Measurements from ENCODE around the gene SCUBE3.

The SCUBE3 gene

GRCh38 chr6:35194390-35194789, 19.4 kb upstream of the SCUBE3 start:
- no peak overlapping the region for H3K4me3 ChIP-seq (ENCODE audit: low read depth in 1 of 2, low read length in 2 of 2)
- no peaks in the 10 kb centered on the region for H3K27me3 ChIP-seq (ENCODE audit: low read depth, low read length)
- no peaks in the 10 kb centered on the region for H3K4me1 ChIP-seq (ENCODE audit: control insufficient read depth in 1 of 2, insufficient read depth in 2 of 2, low read length in 2 of 2)
- no peaks in the 10 kb centered on the region for H3K9me3 ChIP-seq (ENCODE audit: control insufficient read depth in 1 of 2, low read length in 2 of 2)
- no peak overlapping the region for H3K27ac ChIP-seq (ENCODE audit: low read length)
- H3K36me3 ChIP-seq (ENCODE audit: control insufficient read depth in 1 of 2, insufficient read depth in 2 of 2, low read length in 2 of 2), result no peaks in the 10 kb centered on the region

- Histone ChIP-seq H3K27me3 (ENCODE audit: low read depth, low read length) (no peaks in the 10 kb centered on the region), H3K27ac (ENCODE audit: low read length) (no peak overlapping the region)
Observed at GRCh38 chr6:35195120-35195780, 18.5 kb upstream of the SCUBE3 start.

GRCh38 chr6:35197196-35197595, 16.6 kb upstream of the SCUBE3 start:
- Histone ChIP-seq H3K9me3 (ENCODE audit: control insufficient read depth in 1 of 2, low read length in 2 of 2) (no peaks in the 10 kb centered on the region), H3K4me1 (ENCODE audit: control insufficient read depth in 1 of 2, insufficient read depth in 2 of 2, low read length in 2 of 2) (no peaks in the 10 kb centered on the region), H3K36me3 (ENCODE audit: control insufficient read depth in 1 of 2, insufficient read depth in 2 of 2, low read length in 2 of 2) (no peaks in the 10 kb centered on the region), H3K27ac (ENCODE audit: low read length) (no peak overlapping the region), H3K27me3 (ENCODE audit: low read depth, low read length) (no peaks in the 10 kb centered on the region), H3K4me3 (ENCODE audit: low read depth in 1 of 2, low read length in 2 of 2) (no peak overlapping the region)

More at GRCh38 chr6:35195120-35195780, 18.5 kb upstream of the SCUBE3 start:
- H3K4me3 ChIP-seq (ENCODE audit: low read depth in 1 of 2, low read length in 2 of 2), result no peak overlapping the region
- no peaks in the 10 kb centered on the region for H3K4me1 ChIP-seq (ENCODE audit: control insufficient read depth in 1 of 2, insufficient read depth in 2 of 2, low read length in 2 of 2)
- no peaks in the 10 kb centered on the region for H3K36me3 ChIP-seq (ENCODE audit: control insufficient read depth in 1 of 2, insufficient read depth in 2 of 2, low read length in 2 of 2)
- no peaks in the 10 kb centered on the region for H3K9me3 ChIP-seq (ENCODE audit: control insufficient read depth in 1 of 2, low read length in 2 of 2)

GRCh38 chr6:35199866-35200265, 13.9 kb upstream of the SCUBE3 start:
- no peaks in the 10 kb centered on the region for H3K27me3 ChIP-seq (ENCODE audit: low read depth, low read length)
- H3K4me1 ChIP-seq (ENCODE audit: control insufficient read depth in 1 of 2, insufficient read depth in 2 of 2, low read length in 2 of 2), result no peaks in the 10 kb centered on the region
- no peak overlapping the region for H3K27ac ChIP-seq (ENCODE audit: low read length)
- H3K36me3 ChIP-seq (ENCODE audit: control insufficient read depth in 1 of 2, insufficient read depth in 2 of 2, low read length in 2 of 2), result no peaks in the 10 kb centered on the region
- no peaks in the 10 kb centered on the region for H3K9me3 ChIP-seq (ENCODE audit: control insufficient read depth in 1 of 2, low read length in 2 of 2)
- no peak overlapping the region for H3K4me3 ChIP-seq (ENCODE audit: low read depth in 1 of 2, low read length in 2 of 2)

- Histone ChIP-seq H3K27ac (ENCODE audit: low read length) (no peak overlapping the region), H3K4me3 (ENCODE audit: low read depth in 1 of 2, low read length in 2 of 2) (no peak overlapping the region), H3K27me3 (ENCODE audit: low read depth, low read length) (no peaks in the 10 kb centered on the region), H3K36me3 (ENCODE audit: control insufficient read depth in 1 of 2, insufficient read depth in 2 of 2, low read length in 2 of 2) (no peaks in the 10 kb centered on the region), H3K4me1 (ENCODE audit: control insufficient read depth in 1 of 2, insufficient read depth in 2 of 2, low read length in 2 of 2) (no peaks in the 10 kb centered on the region), H3K9me3 (ENCODE audit: control insufficient read depth in 1 of 2, low read length in 2 of 2) (no peaks in the 10 kb centered on the region)
Observed at GRCh38 chr6:35202066-35202546, 11.7 kb upstream of the SCUBE3 start.

- H3K27ac ChIP-seq (ENCODE audit: low read length), result no peak overlapping the region
- H3K27me3 ChIP-seq (ENCODE audit: low read depth, low read length), result no peaks in the 10 kb centered on the region
- H3K4me1 ChIP-seq (ENCODE audit: control insufficient read depth in 1 of 2, insufficient read depth in 2 of 2, low read length in 2 of 2), result no peaks in the 10 kb centered on the region
- H3K9me3 ChIP-seq (ENCODE audit: control insufficient read depth in 1 of 2, low read length in 2 of 2), result no peaks in the 10 kb centered on the region
- H3K4me3 ChIP-seq (ENCODE audit: low read depth in 1 of 2, low read length in 2 of 2), result no peak overlapping the region
- no peaks in the 10 kb centered on the region for H3K36me3 ChIP-seq (ENCODE audit: control insufficient read depth in 1 of 2, insufficient read depth in 2 of 2, low read length in 2 of 2)
Observed at GRCh38 chr6:35203152-35203670, 10.5 kb upstream of the SCUBE3 start.

GRCh38 chr6:35203680-35204079, 10.1 kb upstream of the SCUBE3 start:
- H3K36me3 ChIP-seq (ENCODE audit: control insufficient read depth in 1 of 2, insufficient read depth in 2 of 2, low read length in 2 of 2), result no peaks in the 10 kb centered on the region
- H3K27ac ChIP-seq (ENCODE audit: low read length), result no peak overlapping the region
- H3K27me3 ChIP-seq (ENCODE audit: low read depth, low read length), result peaks cover 2% of the 10 kb centered on the region
- H3K4me3 ChIP-seq (ENCODE audit: low read depth in 1 of 2, low read length in 2 of 2), result no peak overlapping the region
- no peaks in the 10 kb centered on the region for H3K9me3 ChIP-seq (ENCODE audit: control insufficient read depth in 1 of 2, low read length in 2 of 2)
- H3K4me1 ChIP-seq (ENCODE audit: control insufficient read depth in 1 of 2, insufficient read depth in 2 of 2, low read length in 2 of 2), result no peaks in the 10 kb centered on the region

GRCh38 chr6:35206346-35206745, 7.4 kb upstream of the SCUBE3 start:
- Histone ChIP-seq H3K36me3 (ENCODE audit: control insufficient read depth in 1 of 2, insufficient read depth in 2 of 2, low read length in 2 of 2) (no peaks in the 10 kb centered on the region), H3K27ac (ENCODE audit: low read length) (no peak overlapping the region), H3K27me3 (ENCODE audit: low read depth, low read length) (peaks cover 6% of the 10 kb centered on the region), H3K9me3 (ENCODE audit: control insufficient read depth in 1 of 2, low read length in 2 of 2) (no peaks in the 10 kb centered on the region), H3K4me3 (ENCODE audit: low read depth in 1 of 2, low read length in 2 of 2) (no peak overlapping the region), H3K4me1 (ENCODE audit: control insufficient read depth in 1 of 2, insufficient read depth in 2 of 2, low read length in 2 of 2) (no peaks in the 10 kb centered on the region)

- H3K9me3 ChIP-seq (ENCODE audit: control insufficient read depth in 1 of 2, low read length in 2 of 2), result no peaks in the 10 kb centered on the region
- H3K27me3 ChIP-seq (ENCODE audit: low read depth, low read length), result peaks cover 21% of the 10 kb centered on the region
- H3K27ac ChIP-seq (ENCODE audit: low read length), result no peak overlapping the region
- H3K36me3 ChIP-seq (ENCODE audit: control insufficient read depth in 1 of 2, insufficient read depth in 2 of 2, low read length in 2 of 2), result no peaks in the 10 kb centered on the region
- H3K4me3 ChIP-seq (ENCODE audit: low read depth in 1 of 2, low read length in 2 of 2), result no peak overlapping the region
- H3K4me1 ChIP-seq (ENCODE audit: control insufficient read depth in 1 of 2, insufficient read depth in 2 of 2, low read length in 2 of 2), result peaks cover 0 to 7% of the 10 kb centered on the region in 2 donors
Observed at GRCh38 chr6:35208419-35208818, 5.3 kb upstream of the SCUBE3 start.

GRCh38 chr6:35209081-35209480, 4.7 kb upstream of the SCUBE3 start:
- H3K4me3 ChIP-seq (ENCODE audit: low read depth in 1 of 2, low read length in 2 of 2), result no peak overlapping the region
- H3K9me3 ChIP-seq (ENCODE audit: control insufficient read depth in 1 of 2, low read length in 2 of 2), result no peaks in the 10 kb centered on the region
- H3K4me1 ChIP-seq (ENCODE audit: control insufficient read depth in 1 of 2, insufficient read depth in 2 of 2, low read length in 2 of 2), result peaks cover 0 to 11% of the 10 kb centered on the region in 2 donors
- H3K27ac ChIP-seq (ENCODE audit: low read length), result no peak overlapping the region
- H3K36me3 ChIP-seq (ENCODE audit: control insufficient read depth in 1 of 2, insufficient read depth in 2 of 2, low read length in 2 of 2), result no peaks in the 10 kb centered on the region
- H3K27me3 ChIP-seq (ENCODE audit: low read depth, low read length), result peaks cover 21% of the 10 kb centered on the region

GRCh38 chr6:35209622-35210247, 4.0 kb upstream of the SCUBE3 start:
- Histone ChIP-seq H3K27me3 (ENCODE audit: low read depth, low read length) (peaks cover 23% of the 10 kb centered on the region), H3K27ac (ENCODE audit: low read length) (no peak overlapping the region), H3K4me3 (ENCODE audit: low read depth in 1 of 2, low read length in 2 of 2) (no peak overlapping the region), H3K9me3 (ENCODE audit: control insufficient read depth in 1 of 2, low read length in 2 of 2) (no peaks in the 10 kb centered on the region), H3K36me3 (ENCODE audit: control insufficient read depth in 1 of 2, insufficient read depth in 2 of 2, low read length in 2 of 2) (no peaks in the 10 kb centered on the region), H3K4me1 (ENCODE audit: control insufficient read depth in 1 of 2, insufficient read depth in 2 of 2, low read length in 2 of 2) (peaks cover 0 to 17% of the 10 kb centered on the region in 2 donors)

Data from muscle layer of duodenum (tissue), 2 donors.